K562 (cell line): ENCODE data around the gene TMEM114. TPM values are rescaled to one million over a fixed set of nuclear protein-coding genes. Genes with fewer than 3 reads are reported as not detected.

Experiments used
- ATAC-seq: fragments of 200-7000 bp; cut with Tn5 transposase; 3 replicates; pipeline ENCODE4 v1.9.1; 2020; ENCODE audit warnings: moderate library complexity
- BruUV-seq: library from RNA; stranded (reverse); fragments of 400-500 nt; replicated peaks from 2 replicates; lab custom pipeline; 2021; lab: Mats Ljungman, UMichigan
- CTCF ChIA-PET: fragments of 300-600 bp; formaldehyde crosslinking; extraction: SDS; loops from one replicate; lab custom pipeline; 2021; ENCODE audit warnings: low intra/inter-chr PET ratio; lab: Yijun Ruan, JAX
- POLR2A ChIA-PET: fragments of 300-600, 350-650 bp; sonication (Branson Sonifier 250); formaldehyde crosslinking; extraction: SDS; loops from one replicate; lab custom pipeline; 2021; ENCODE audit warnings: antibody characterized with exemption, inconsistent platforms; lab: Yijun Ruan, JAX
- DNase-seq, 4 experiments: peaks; one replicate each; pipeline versions ENCODE4 v3.0.0 to v3.0.0-alpha.2; 2011 to 2018; ENCODE audit warnings: low spot score in 3 of 4, mixed read lengths in 3 of 4; ENCODE audit errors: extremely low read depth in 1 of 4
- FAIRE-seq: peaks from 2 replicates; lab custom pipeline; 2011; peaks lifted over from hg19 to GRCh38; lab: Jason Lieb, UNC
- H2AFZ ChIP-seq: 2 replicates; pipeline ENCODE4 v1.6.0; 2011; ENCODE audit warnings: low read depth, low read length, control low read depth, inconsistent platforms
- H3K27ac ChIP-seq: fragments of 200-600 bp; 3 replicates; pipeline ENCODE4 v1.8.0; 2011; ENCODE audit warnings: low read depth, mild to moderate bottlenecking, control low read depth, inconsistent platforms, low read length, moderate library complexity, mixed read lengths; ENCODE audit errors: extremely low read depth
- H3K27me3 ChIP-seq, 2 experiments: fragments of 300-600 bp in 1 of 2; 2 replicates in 1 of 2; 3 replicates in 1 of 2; pipeline versions ENCODE4 v1.6.0 to v1.8.0; 2011; ENCODE audit warnings: inconsistent platforms in 2 of 2, low read length in 2 of 2, mild to moderate bottlenecking in 1 of 2, mixed read lengths in 1 of 2, moderate library complexity in 1 of 2; ENCODE audit not compliant: control insufficient read depth in 2 of 2, insufficient read depth in 2 of 2
- H3K36me3 ChIP-seq: fragments of 300-600 bp; 3 replicates; pipeline ENCODE4 v1.8.0; 2011; ENCODE audit warnings: mild to moderate bottlenecking, low read length, inconsistent platforms; ENCODE audit not compliant: control insufficient read depth, insufficient read depth
- H3K4me1 ChIP-seq, 2 experiments: fragments of 200-600 bp in 1 of 2; replicated peaks in 1 of 2; 2 replicates in 1 of 2; 3 replicates in 1 of 2; pipeline versions ENCODE4 v1.5.1 to v1.8.0; 2011; ENCODE audit warnings: inconsistent platforms in 2 of 2, low read length in 2 of 2, mild to moderate bottlenecking in 1 of 2, mixed read lengths in 1 of 2, moderate library complexity in 1 of 2; ENCODE audit not compliant: control insufficient read depth in 2 of 2, insufficient read depth in 2 of 2
- H3K4me2 ChIP-seq: 2 replicates; pipeline ENCODE4 v1.6.1; 2011; ENCODE audit warnings: low read length, control low read depth, inconsistent platforms, mixed read lengths; ENCODE audit not compliant: insufficient read depth
- H3K4me3 ChIP-seq: fragments of 200-600 bp; sonication (generic), shearing (Covaris generic); 2 replicates; pipeline ENCODE4 v1.5.1; 2016; ENCODE audit warnings: control low read depth, inconsistent platforms
- H3K79me2 ChIP-seq: fragments of 200-600 bp; 3 replicates; pipeline ENCODE4 v1.8.0; 2011; ENCODE audit warnings: low read length, inconsistent platforms; ENCODE audit not compliant: control insufficient read depth, insufficient read depth
- H3K9ac ChIP-seq, 2 experiments: 2 replicates each; pipeline versions ENCODE4 v1.6.0 to v1.6.1; 2011; ENCODE audit warnings: low read depth in 2 of 2, low read length in 2 of 2, control low read depth in 1 of 2, inconsistent platforms in 1 of 2, mild to moderate bottlenecking in 1 of 2, mixed read lengths in 1 of 2; ENCODE audit not compliant: insufficient read depth in 1 of 2
- H3K9me1 ChIP-seq: one replicate; pipeline ENCODE4 v1.6.0; 2011; ENCODE audit warnings: inconsistent platforms, mild to moderate bottlenecking, low read length, moderate library complexity; ENCODE audit not compliant: control insufficient read depth, insufficient read depth
- H3K9me3 ChIP-seq: replicated peaks from 2 replicates; pipeline ENCODE4 v1.5.1; 2011; ENCODE audit warnings: low read depth, low read length, inconsistent platforms; ENCODE audit not compliant: control insufficient read depth, insufficient read depth
- H4K20me1 ChIP-seq: replicated peaks from 2 replicates; pipeline ENCODE4 v1.6.1; 2011; ENCODE audit warnings: low read length, inconsistent platforms, mixed read lengths; ENCODE audit not compliant: control insufficient read depth, insufficient read depth
- ERF ChIP-seq: fragments of 450-650 bp; formaldehyde crosslinking; IDR thresholded peaks from 2 replicates; pipeline ENCODE4 v1.4.0; 2020; ENCODE audit warnings: mild to moderate bottlenecking, mixed read lengths
- SIRT6 ChIP-seq: IDR thresholded peaks from one replicate; pipeline ENCODE4 v1.6.1; 2012; ENCODE audit warnings: low read depth, mild to moderate bottlenecking, control low read depth, inconsistent platforms, low read length, moderate library complexity
- ZNF507 ChIP-seq: conservative IDR thresholded peaks from 2 replicates; pipeline ENCODE4 v1.6.1; 2017; ENCODE audit warnings: missing genetic modification characterization, missing compliant biosample characterization
- ZNF609 ChIP-seq: sonication (generic); formaldehyde crosslinking; IDR thresholded peaks from 2 replicates; pipeline ENCODE4 v1.8.1; 2023; ENCODE audit warnings: missing genetic modification reagents, mild to moderate bottlenecking, borderline replicate concordance
- WGBS: fragments of 100-300 bp; shearing (Covaris generic); methylation state at CpG from one replicate; pipeline ENCODE4 v1.1.6; 2016; ENCODE audit warnings: low coverage, mixed read lengths; ENCODE audit not compliant: insufficient coverage; ENCODE audit errors: missing lambda C conversion rate; 5-methylcytosine and 5-hydroxymethylcytosine counted together
- in situ Hi-C: fragments of 300-500 bp; cut with MboI; formaldehyde crosslinking; loops from 4 replicates; pipeline ENCODE4 v1.15.0; 2018; ENCODE audit warnings: inconsistent platforms, mixed read lengths
- intact Hi-C: fragments of 100-400 bp; cut with micrococcal nuclease; formaldehyde crosslinking; loops from 2 replicates; pipeline ENCODE4 v1.14.2; 2022
- polyA plus RNA-seq, 8 experiments: library from polyadenylated mRNA; depleted of rRNA in 4 of 8; stranded (reverse) in 5 of 8; unstranded in 3 of 8; fragments of >200 nt; fragmentation: Nextera tagmentation in 2 of 8; fragmentation: Illumina TruSeq in 1 of 8; extraction: Ambion mirVana in 2 of 8; extraction: Trizol in 1 of 8; gene quantifications; 2 replicates each; pipeline versions ENCODE4 v1.2.1 to v1.2.3, GENCODE V29; 2011 to 2014; ENCODE audit warnings: inconsistent platforms in 1 of 8, missing spikeins in 1 of 8
- total RNA-seq, 7 experiments: library from RNA; depleted of rRNA in 6 of 7; stranded (reverse); fragments of >200 nt in 6 of 7; fragmentation: Illumina TruSeq in 2 of 7; extraction: Trizol in 2 of 7; gene quantifications; 2 replicates each; pipeline versions ENCODE4 v1.2.1 to v1.2.3, GENCODE V29; 2011 to 2021; ENCODE audit warnings: low replicate concordance in 1 of 7

Gene TMEM114
- total and polyA plus RNA-seq, 9 of the 15 experiments (the other 6 are each of a cell fraction or from before 2014, with no cell fraction given) = not detected

DNA sequence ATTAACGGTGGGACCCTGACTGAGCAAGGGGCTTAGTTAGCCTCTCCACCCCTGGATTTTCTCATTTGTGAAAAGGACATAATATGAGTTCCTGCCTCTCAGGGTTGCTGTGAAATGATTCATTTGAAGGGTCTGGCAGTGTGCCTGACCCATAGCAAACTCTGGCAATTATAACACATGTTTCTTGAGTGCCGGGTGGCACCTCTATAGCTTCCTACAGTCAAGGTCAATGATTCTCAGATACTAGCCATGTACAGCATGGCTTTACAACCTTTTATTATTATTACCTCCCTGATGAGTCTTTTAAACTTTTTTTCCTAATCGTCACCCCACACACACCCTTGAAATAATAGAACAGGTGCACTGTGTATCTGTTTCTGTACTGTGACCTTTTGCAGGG lies 42.1 kb downstream of the TMEM114 start:
- no peak overlapping the region for H3K9ac ChIP-seq
- CTCF ChIA-PET = no interaction called here
- no peak overlapping the region for H3K4me3 ChIP-seq
- no TSS peak for BruUV-seq
- TF ChIP-seq ERF (no peak), SIRT6 (no peak), ZNF609 (CRISPR knock-in tag) (no peak), ZNF507 (tag) (no peak)
- no peaks in the 10 kb centered on the region for H4K20me1 ChIP-seq
- no peak overlapping the region for H3K4me2 ChIP-seq
- H3K27ac ChIP-seq = no peak overlapping the region
- peaks cover 9 to 19% of the 10 kb centered on the region in 2 experiments; a peak in 2 of 5 replicates for H3K27me3 ChIP-seq
- intact Hi-C loops (no loop called here), in situ Hi-C loops (no loop called here)
- H2AFZ ChIP-seq = no peak overlapping the region
- POLR2A ChIA-PET = no interaction called here
- DNase-seq = no peak
- no peaks in the 10 kb centered on the region for H3K36me3 ChIP-seq
- H3K9me1 ChIP-seq = no peaks in the 10 kb centered on the region
- no peak for ATAC-seq
- FAIRE-seq = no peak
- H3K79me2 ChIP-seq = no peaks in the 10 kb centered on the region
- 0% methylated on average over 3 of the region's 3 CpGs for WGBS
- no peaks in the 10 kb centered on the region for H3K4me1 ChIP-seq
- H3K9me3 ChIP-seq = no peaks in the 10 kb centered on the region
